K562 treated with DMSO at 1 percent for 24 hours (cell line): ENCODE data around the gene PACRGL. TPM values are rescaled to one million over a fixed set of nuclear protein-coding genes. Genes with fewer than 3 reads are reported as not detected.

ENCODE experiments used
- total RNA-seq: library from RNA; unstranded; fragments of 300-600 nt; gene quantifications from 2 replicates; pipeline ENCODE4 v1.2.3, GENCODE V29; 2022; ENCODE audit warnings: low read depth; ENCODE audit not compliant: insufficient read depth

Gene PACRGL
- 7.5 and 9.6 TPM in 2 replicates for total RNA-seq

DNA sequence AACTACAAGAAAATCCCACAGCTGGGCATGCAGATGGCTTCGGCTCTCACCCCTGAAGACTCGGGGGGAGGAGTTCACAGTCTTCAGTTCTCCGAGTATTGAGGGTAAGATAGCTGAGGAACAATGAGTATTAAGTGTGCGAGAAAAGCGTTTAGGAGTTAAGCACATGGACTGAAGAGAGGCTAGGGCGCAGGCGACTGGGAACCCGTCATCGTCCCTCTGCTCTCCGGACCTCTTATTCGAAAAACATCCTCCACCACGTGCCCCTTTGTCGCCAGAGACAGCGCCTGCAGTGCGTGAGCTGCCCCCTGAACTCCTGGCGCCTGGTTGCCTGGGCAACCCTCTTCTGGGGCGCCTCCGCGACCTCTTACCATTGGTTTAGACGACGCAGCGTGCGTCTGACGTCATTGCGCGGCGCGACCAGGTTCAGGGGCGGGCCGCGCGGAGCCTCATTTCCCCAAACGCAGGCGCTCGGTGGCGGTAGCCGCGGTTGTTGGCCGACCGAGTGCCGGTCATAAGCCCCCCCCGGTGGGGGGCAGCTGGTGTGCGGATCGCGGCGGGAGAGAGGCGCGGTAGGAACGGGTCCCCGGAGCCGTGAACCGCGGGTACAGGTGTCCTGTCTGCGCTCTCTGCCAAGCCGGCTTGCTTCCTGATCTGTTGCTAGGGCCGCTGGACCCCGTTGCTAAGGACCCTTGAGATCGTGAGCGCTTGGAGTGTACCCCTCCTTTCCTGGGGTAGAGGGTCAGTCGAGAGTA lies at the start of gene PACRGL:
Gene PACRGL (plus strand): TSS at position 452 of the 755 bp plus-strand sequence. CDS start 4,024 bp downstream, outside the sequence.

